ENCODE measurements around the gene CDH23. TPM values are rescaled to one million over a fixed set of nuclear protein-coding genes. Genes with fewer than 3 reads are reported as not detected.

The CDH23 gene
- total and polyA plus RNA-seq, 2 of the 8 experiments (the other 6 are each of a cell fraction or from before 2014, with no cell fraction given): 1.9 to 4.9 TPM

DNA sequence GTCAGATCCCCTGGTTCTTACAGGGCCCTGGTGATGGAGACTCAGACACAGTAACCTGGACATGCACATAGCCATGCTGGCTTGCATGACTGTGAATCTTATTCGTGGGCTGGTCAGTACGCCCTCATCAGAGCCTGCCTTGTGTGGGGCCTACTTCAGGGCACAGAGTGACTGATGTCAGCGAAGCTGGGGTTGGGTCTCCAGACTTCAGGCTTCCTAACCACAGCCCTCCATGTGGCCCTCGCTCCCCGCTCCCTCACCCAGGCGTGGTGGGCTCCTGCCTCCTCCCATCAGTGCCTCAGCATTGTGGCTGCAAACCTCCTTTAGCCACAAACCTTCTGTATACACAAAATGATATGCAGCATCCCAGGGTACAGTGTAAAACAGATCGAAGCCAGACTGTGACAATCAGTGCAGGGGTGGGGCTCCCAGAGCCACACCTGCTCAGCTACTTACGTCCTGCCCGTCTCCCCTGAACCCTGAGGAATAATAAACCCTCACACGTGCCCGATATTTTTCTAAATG lies 329.9 kb downstream of the CDH23 start:
- no peak overlapping the region for H3K14ac ChIP-seq (ENCODE audit: insufficient read length)
- H3K4me1 ChIP-seq (replicated peaks in 1 of 4; ENCODE audit: control insufficient read depth in 3 of 4, insufficient read depth in 4 of 4, low read length in 3 of 4): peaks cover 0 to 4% (median 0%) of the 10 kb centered on the region in 4 experiments; a peak in 1 of 7 replicates
- H2BK5ac ChIP-seq (ENCODE audit: low read depth, low read length): no peak overlapping the region
- H3K79me2 ChIP-seq (ENCODE audit: control insufficient read depth in 1 of 2, insufficient read depth in 2 of 2, low read length in 2 of 2): no peaks in the 10 kb centered on the region
- ChIA-PET POLR2A (ENCODE audit: partially characterized antibody) (no interaction called here), CTCF (ENCODE audit: partially characterized antibody) (interaction anchor here (0.7 to 4.9 kb wide), 15 partner anchors 10 to 331 kb away, joined by 3 to 23 read pairs (median 5); partner anchors contain the start of gene VSIR)
- H3K23me2 ChIP-seq (ENCODE audit: low read depth, low read length): no peaks in the 10 kb centered on the region
- no peak overlapping the region for H2AFZ ChIP-seq (ENCODE audit: low read length)
- no peaks in the 10 kb centered on the region for H3K79me1 ChIP-seq (ENCODE audit: low read depth, low read length)
- H2AK5ac ChIP-seq (ENCODE audit: low read depth, low read length): no peak overlapping the region; the same call in 1 of the 2 replicates
- 0 out of 2 replicates have a peak overlapping the region, but pooled peaks have one; percentile 53 for H2BK15ac ChIP-seq (ENCODE audit: low read length)
- H3K9ac ChIP-seq (replicated peaks in 1 of 4; ENCODE audit: extremely low read depth in 1 of 4, low read depth in 3 of 4, low read length in 3 of 4): no peak overlapping the region
- H2BK120ac ChIP-seq (replicated peaks; ENCODE audit: low read depth, low read length): no peak overlapping the region
- H3K9me3 ChIP-seq (ENCODE audit: insufficient read depth in 2 of 2, low read depth in 1 of 2, low read length in 1 of 2): no peaks in the 10 kb centered on the region
- no peak overlapping the region for H3K4me3 ChIP-seq (ENCODE audit: extremely low read depth in 1 of 4, insufficient read depth in 2 of 4, low read depth in 3 of 4, low read length in 4 of 4)
- DNase-seq (ENCODE audit: low read depth in 1 of 2, low spot score in 2 of 2) (no peak), FAIRE-seq (no peak)
- WGBS, 2 experiments (ENCODE audit: extremely low coverage in 1 of 2, insufficient coverage in 1 of 2, insufficient read length in 1 of 2, insufficient replicate concordance in 2 of 2, low coverage in 1 of 2, low lambda C conversion rate in 2 of 2, missing lambda C conversion rate in 1 of 2): 91% methylated on average over 11 of the region's 11 CpGs; no CpG with 5 or more reads in 1 of the 2 experiments
- no peak overlapping the region for H3K27ac ChIP-seq (ENCODE audit: low read depth, low read length)
- no peak overlapping the region for H3K4ac ChIP-seq (replicated peaks; ENCODE audit: insufficient read length, low read depth, low read length)
- no peaks in the 10 kb centered on the region for H3K36me3 ChIP-seq (ENCODE audit: control insufficient read depth in 2 of 4, insufficient read depth in 4 of 4, low read length in 3 of 4)
- no peak overlapping the region for H4K91ac ChIP-seq (replicated peaks; ENCODE audit: insufficient read length, low read length)
- no peak overlapping the region for H2BK12ac ChIP-seq (ENCODE audit: low read depth, low read length)
- no peak overlapping the region for H2BK20ac ChIP-seq (ENCODE audit: low read length)
- H3K23ac ChIP-seq (ENCODE audit: insufficient read length): no peak overlapping the region
- H4K5ac ChIP-seq (ENCODE audit: insufficient read length, low read depth, low read length): no peak overlapping the region
- H4K8ac ChIP-seq (ENCODE audit: extremely low read depth, insufficient read depth, low read length): no peak overlapping the region
- H3K27me3 ChIP-seq (replicated peaks in 1 of 4; ENCODE audit: control insufficient read depth in 3 of 4, extremely low read depth in 1 of 4, insufficient read depth in 3 of 4, low read length in 3 of 4): no peaks in the 10 kb centered on the region
- no peak overlapping the region for H3K4me2 ChIP-seq (ENCODE audit: insufficient read depth in 1 of 2, low read depth in 2 of 2, low read length in 2 of 2)
- H3K18ac ChIP-seq (ENCODE audit: extremely low read depth, low read length): peak overlapping the region; percentile 10; the same call in 1 of the 2 replicates
- H4K20me1 ChIP-seq (replicated peaks in 1 of 2; ENCODE audit: control insufficient read depth in 1 of 2, insufficient read depth in 2 of 2, low read length in 2 of 2): no peaks in the 10 kb centered on the region
- no peak overlapping the region for H3K56ac ChIP-seq (replicated peaks; ENCODE audit: insufficient read length, low read depth, low read length)
- no peak for TF ChIP-seq MAFK (IDR thresholded peaks at IDR 0.05; ENCODE audit: low read depth, low read length)
- no peak for TF ChIP-seq RBBP5 (IDR thresholded peaks at IDR 0.05; ENCODE audit: borderline replicate concordance, low read depth, low read length)
- TF ChIP-seq SP2 (IDR thresholded peaks at IDR 0.05; ENCODE audit: low read length): no peak
- no peak for TF ChIP-seq RXRA (IDR thresholded peaks at IDR 0.05; ENCODE audit: insufficient read depth, low read depth, low read length)
- TF ChIP-seq HDAC6 (IDR thresholded peaks at IDR 0.05; ENCODE audit: low read depth, low read length): no peak
- no peak for TF ChIP-seq TAF7 (optimal IDR thresholded peaks at IDR 0.05; ENCODE audit: borderline replicate concordance, low read depth, low read length)
- no peak for TF ChIP-seq PHF8 (conservative IDR thresholded peaks at IDR 0.05; ENCODE audit: low read depth, low read length)
- TF ChIP-seq POLR2AphosphoS5 (IDR thresholded peaks at IDR 0.05; ENCODE audit: low read depth, low read length): no peak
- TF ChIP-seq CHD2 (IDR thresholded peaks at IDR 0.05; ENCODE audit: low read length): no peak
- no peak for TF ChIP-seq SAP30 (IDR thresholded peaks at IDR 0.05; ENCODE audit: insufficient read depth, insufficient replicate concordance, low read length)
